Neural progenitor cell (in vitro differentiated cells): Measurements from ENCODE around the gene SP1. TPM values are rescaled to one million over a fixed set of nuclear protein-coding genes. Genes with fewer than 3 reads are reported as not detected.
"Not testable (repeated sequence)": the region's sequence is repeated elsewhere in the genome, so short reads cannot be mapped to it uniquely, and the experiment has no call there.

ENCODE experiments used
- DNase-seq: peaks from one replicate; pipeline ENCODE4 v3.0.0-alpha.2; 2016; ENCODE audit warnings: low spot score
- H2AFZ ChIP-seq: fragments of 200-600 bp; sonication (generic); replicated peaks from 2 replicates; pipeline ENCODE4 v1.6.1; 2016; ENCODE audit warnings: antibody characterized with exemption
- H3F3A ChIP-seq: fragments of 200-600 bp; sonication (generic); 2 replicates; pipeline ENCODE4 v1.6.1; 2016; ENCODE audit warnings: antibody characterized with exemption, low read depth
- H3K27ac ChIP-seq: fragments of 200-600 bp; sonication (generic); 2 replicates; pipeline ENCODE4 v1.5.1; 2016; ENCODE audit warnings: mild to moderate bottlenecking
- H3K27me3 ChIP-seq: fragments of 200-600 bp; sonication (generic); 2 replicates; pipeline ENCODE4 v1.6.1; 2016; ENCODE audit warnings: mild to moderate bottlenecking, moderate library complexity
- H3K36me3 ChIP-seq: fragments of 200-600 bp; sonication (generic); 2 replicates; pipeline ENCODE4 v1.5.1; 2016
- H3K4me1 ChIP-seq: fragments of 200-600 bp; sonication (generic); 2 replicates; pipeline ENCODE4 v1.6.1; 2016; ENCODE audit warnings: mixed run types
- H3K4me2 ChIP-seq: fragments of 200-600 bp; sonication (generic); 2 replicates; pipeline ENCODE4 v1.6.1; 2016
- H3K4me3 ChIP-seq: fragments of 200-600 bp; sonication (generic); 2 replicates; pipeline ENCODE4 v1.5.1; 2016
- H3K79me2 ChIP-seq: fragments of 200-600 bp; sonication (generic); 2 replicates; pipeline ENCODE4 v1.6.1; 2016; ENCODE audit warnings: low read depth
- H3K9ac ChIP-seq: fragments of 200-600 bp; sonication (generic); 2 replicates; pipeline ENCODE4 v1.6.1; 2016
- H3K9me3 ChIP-seq: fragments of 200-600 bp; sonication (generic); 2 replicates; pipeline ENCODE4 v1.5.1; 2016; ENCODE audit warnings: low read depth
- H4K20me1 ChIP-seq: fragments of 200-600 bp; sonication (generic); 2 replicates; pipeline ENCODE4 v1.6.1; 2016; ENCODE audit warnings: low read depth
- H3K27ac Mint-ChIP-seq: 3 replicates; pipeline ENCODE4 v1.8.0; 2021; ENCODE audit warnings: mixed read lengths
- H3K27me3 Mint-ChIP-seq: 2 replicates; pipeline ENCODE4 v1.8.0; 2022; ENCODE audit warnings: low read depth, mild to moderate bottlenecking, inconsistent platforms, moderate library complexity, mixed read lengths; ENCODE audit not compliant: insufficient read depth
- H3K36me3 Mint-ChIP-seq: 3 replicates; pipeline ENCODE4 v1.8.0; 2021; ENCODE audit warnings: mixed read lengths
- H3K4me1 Mint-ChIP-seq: 3 replicates; pipeline ENCODE4 v1.8.0; 2021; ENCODE audit warnings: mixed read lengths
- H3K4me3 Mint-ChIP-seq: 3 replicates; pipeline ENCODE4 v1.8.0; 2021; ENCODE audit warnings: mild to moderate bottlenecking, moderate library complexity, mixed read lengths
- H3K9me3 Mint-ChIP-seq: 3 replicates; pipeline ENCODE4 v1.8.0; 2020; ENCODE audit warnings: mixed read lengths
- EZH2 ChIP-seq: fragments of 200-600 bp; sonication (generic); IDR thresholded peaks from 2 replicates; pipeline ENCODE4 v1.6.1; 2017; ENCODE audit warnings: antibody characterized with exemption, mild to moderate bottlenecking, moderate library complexity
- EZH2phosphoT487 ChIP-seq: fragments of 200-600 bp; sonication (generic); IDR thresholded peaks from 2 replicates; pipeline ENCODE4 v1.6.1; 2017; ENCODE audit warnings: antibody characterized with exemption
- total RNA-seq: library from RNA; depleted of rRNA; stranded (reverse); fragments of >200 nt; gene quantifications from 2 replicates; pipeline ENCODE4 v1.2.3, GENCODE V29; 2015; ENCODE audit warnings: low replicate concordance
- TF ChIP-seq, protein P1 (sequence below): fragments of 200-600 bp; sonication (generic); IDR thresholded peaks from 2 replicates; pipeline ENCODE4 v1.5.1; 2017; ENCODE audit warnings: antibody characterized with exemption, mild to moderate bottlenecking

The SP1 gene
- total RNA-seq, 1 donor from 2014 or later: 67.8 TPM

DNA sequence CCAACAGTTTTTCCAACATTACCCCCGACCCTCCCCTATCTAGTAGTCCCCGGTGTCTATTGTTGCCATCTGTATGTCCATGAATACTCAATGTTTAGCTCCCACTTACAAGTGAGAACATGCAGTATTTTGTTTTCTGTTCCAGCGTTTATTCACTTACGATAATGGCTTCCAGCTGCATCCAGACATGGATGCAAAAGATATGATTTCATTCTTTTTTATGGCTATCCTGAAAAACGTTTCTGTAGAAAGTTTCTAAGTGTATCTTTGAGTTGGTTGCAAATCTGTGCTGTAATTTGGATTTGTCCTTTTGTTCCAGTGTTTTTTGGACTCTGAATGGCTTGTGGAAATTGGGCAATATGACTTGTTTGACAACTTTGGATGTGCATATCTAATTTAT, 11.7 kb downstream of the SP1 start:
- Histone ChIP-seq H3K9ac (no peak overlapping the region), H3K27ac (no peak overlapping the region), H3K4me2 (no peak overlapping the region), H3K36me3 (no peaks in the 10 kb centered on the region), H2AFZ (no peak overlapping the region), H3K27me3 (no peaks in the 10 kb centered on the region), H3K9me3 (no peaks in the 10 kb centered on the region), H3K4me3 (no peak overlapping the region), H4K20me1 (peaks cover 57% of the 10 kb centered on the region), H3K79me2 (peaks cover 94% of the 10 kb centered on the region), H3K4me1 (peaks cover 9% of the 10 kb centered on the region), H3F3A (peaks cover 1% of the 10 kb centered on the region)
- no peaks in the 10 kb centered on the region for H3K9me3 Mint-ChIP-seq
- peaks cover 21% of the 10 kb centered on the region for H3K36me3 Mint-ChIP-seq
- no peak overlapping the region for H3K27ac Mint-ChIP-seq
- no peak for DNase-seq
- no peak for TF ChIP-seq EZH2
- TF ChIP-seq, protein P1, sequence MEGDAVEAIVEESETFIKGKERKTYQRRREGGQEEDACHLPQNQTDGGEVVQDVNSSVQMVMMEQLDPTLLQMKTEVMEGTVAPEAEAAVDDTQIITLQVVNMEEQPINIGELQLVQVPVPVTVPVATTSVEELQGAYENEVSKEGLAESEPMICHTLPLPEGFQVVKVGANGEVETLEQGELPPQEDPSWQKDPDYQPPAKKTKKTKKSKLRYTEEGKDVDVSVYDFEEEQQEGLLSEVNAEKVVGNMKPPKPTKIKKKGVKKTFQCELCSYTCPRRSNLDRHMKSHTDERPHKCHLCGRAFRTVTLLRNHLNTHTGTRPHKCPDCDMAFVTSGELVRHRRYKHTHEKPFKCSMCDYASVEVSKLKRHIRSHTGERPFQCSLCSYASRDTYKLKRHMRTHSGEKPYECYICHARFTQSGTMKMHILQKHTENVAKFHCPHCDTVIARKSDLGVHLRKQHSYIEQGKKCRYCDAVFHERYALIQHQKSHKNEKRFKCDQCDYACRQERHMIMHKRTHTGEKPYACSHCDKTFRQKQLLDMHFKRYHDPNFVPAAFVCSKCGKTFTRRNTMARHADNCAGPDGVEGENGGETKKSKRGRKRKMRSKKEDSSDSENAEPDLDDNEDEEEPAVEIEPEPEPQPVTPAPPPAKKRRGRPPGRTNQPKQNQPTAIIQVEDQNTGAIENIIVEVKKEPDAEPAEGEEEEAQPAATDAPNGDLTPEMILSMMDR: no peak
- no peak for TF ChIP-seq EZH2phosphoT487
- H3K4me3 Mint-ChIP-seq: no peak overlapping the region
- H3K4me1 Mint-ChIP-seq: peaks cover 21% of the 10 kb centered on the region
- peaks cover 3% of the 10 kb centered on the region for H3K27me3 Mint-ChIP-seq

DNA sequence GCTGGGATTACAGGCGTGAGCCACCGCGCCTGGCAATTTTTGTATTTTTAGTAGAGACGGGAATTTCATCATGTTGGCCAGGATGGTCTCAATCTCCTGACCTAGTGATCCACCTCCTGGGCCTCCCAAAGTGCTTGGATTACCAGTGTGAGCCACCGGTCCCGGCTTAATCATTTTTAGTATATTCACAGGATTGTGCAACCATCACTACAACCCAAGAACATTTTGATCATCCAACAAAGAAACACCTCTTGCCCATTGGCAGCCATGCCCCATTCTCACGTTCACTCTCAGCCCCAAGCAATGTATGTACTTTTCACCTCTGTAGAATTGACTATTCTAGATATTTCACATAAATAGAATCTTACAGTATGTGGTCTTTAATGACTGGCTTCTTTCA, 19.9 kb downstream of the SP1 start:
- no peaks in the 10 kb centered on the region for H3K27me3 ChIP-seq
- DNase-seq: no peak
- Mint-ChIP-seq H3K9me3 (no peaks in the 10 kb centered on the region), H3K36me3 (peaks cover 17% of the 10 kb centered on the region), H3K27me3 (no peaks in the 10 kb centered on the region), H3K4me3 (no peak overlapping the region), H3K27ac (no peak overlapping the region), H3K4me1 (no peaks in the 10 kb centered on the region)
- H3K9ac ChIP-seq: no peak overlapping the region
- peaks cover 97% of the 10 kb centered on the region for H3K79me2 ChIP-seq
- H3K4me2 ChIP-seq: no peak overlapping the region
- H2AFZ ChIP-seq: no peak overlapping the region
- no peaks in the 10 kb centered on the region for H3K4me1 ChIP-seq
- no peaks in the 10 kb centered on the region for H3F3A ChIP-seq
- peaks cover 23% of the 10 kb centered on the region for H4K20me1 ChIP-seq
- H3K36me3 ChIP-seq: peaks cover 7% of the 10 kb centered on the region
- no peaks in the 10 kb centered on the region for H3K9me3 ChIP-seq
- H3K27ac ChIP-seq: no peak overlapping the region
- TF ChIP-seq EZH2phosphoT487 (no peak), EZH2 (no peak)
- TF ChIP-seq, protein P1: no peak
- H3K4me3 ChIP-seq: no peak overlapping the region

DNA sequence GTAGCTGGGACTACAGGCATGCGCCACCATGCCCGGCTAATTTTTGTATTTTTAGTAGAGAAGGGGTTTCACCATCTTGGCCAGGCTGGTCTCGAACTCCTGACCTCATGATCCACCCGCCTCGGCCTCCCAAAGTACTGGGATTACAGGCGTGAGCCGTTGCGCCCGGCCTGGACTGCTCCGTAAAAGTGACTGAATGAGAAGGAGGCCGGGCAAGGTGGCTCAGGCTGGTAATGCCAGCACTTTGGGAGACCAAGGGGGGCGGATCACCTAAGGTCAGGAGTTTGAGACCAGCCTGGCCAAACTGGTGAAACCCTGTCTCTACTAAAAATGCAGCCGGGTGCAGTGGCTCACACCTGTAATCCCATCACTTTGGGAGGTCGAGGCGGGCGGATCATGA, 22.4 kb downstream of the SP1 start:
- not testable (repeated sequence) for H3K4me3 Mint-ChIP-seq, H3K9ac ChIP-seq, DNase-seq, H3K27ac ChIP-seq, H3K4me2 ChIP-seq, H3K4me3 ChIP-seq, H3K27ac Mint-ChIP-seq, H3F3A ChIP-seq, H3K9me3 Mint-ChIP-seq, H3K9me3 ChIP-seq, H3K4me1 Mint-ChIP-seq, H3K36me3 ChIP-seq, H3K4me1 ChIP-seq, H3K27me3 Mint-ChIP-seq, H2AFZ ChIP-seq, H3K27me3 ChIP-seq
- H3K36me3 Mint-ChIP-seq: peaks cover 19% of the 10 kb centered on the region
- Histone ChIP-seq H3K79me2 (peaks cover 73% of the 10 kb centered on the region), H4K20me1 (peaks cover 19% of the 10 kb centered on the region)

DNA sequence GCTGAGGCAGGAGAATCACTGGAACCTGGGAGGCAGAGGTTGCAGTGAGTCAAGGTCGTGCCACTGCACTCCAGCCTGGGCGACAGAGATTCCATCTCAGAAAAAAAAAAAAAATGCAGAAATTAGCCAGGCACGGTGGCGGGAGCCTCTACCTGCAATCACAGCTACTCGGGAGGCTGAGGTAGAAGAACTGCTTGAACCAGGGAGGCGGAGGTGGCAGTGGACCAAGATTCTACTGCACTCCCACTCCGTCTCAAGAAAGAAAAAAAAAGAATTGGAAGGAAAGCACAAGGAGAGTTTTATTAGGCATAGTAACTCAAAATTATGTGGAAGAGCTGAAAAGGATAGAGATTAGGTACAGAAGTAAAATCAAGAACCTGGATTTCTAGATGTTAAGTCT, 22.9 kb downstream of the SP1 start:
- Mint-ChIP-seq H3K4me3 (no peak overlapping the region), H3K9me3 (no peaks in the 10 kb centered on the region), H3K36me3 (peaks cover 18% of the 10 kb centered on the region), H3K27me3 (no peaks in the 10 kb centered on the region), H3K27ac (no peak overlapping the region), H3K4me1 (no peaks in the 10 kb centered on the region)
- Histone ChIP-seq H3K9me3 (no peaks in the 10 kb centered on the region), H3K9ac (no peak overlapping the region), H3F3A (no peaks in the 10 kb centered on the region), H3K4me1 (no peaks in the 10 kb centered on the region), H2AFZ (no peak overlapping the region), H3K36me3 (peaks cover 7% of the 10 kb centered on the region), H4K20me1 (peaks cover 19% of the 10 kb centered on the region), H3K79me2 (peaks cover 68% of the 10 kb centered on the region), H3K27ac (no peak overlapping the region), H3K4me2 (no peak overlapping the region), H3K27me3 (no peaks in the 10 kb centered on the region), H3K4me3 (no peak overlapping the region)
- TF ChIP-seq, protein P1: no peak
- no peak for TF ChIP-seq EZH2
- no peak for TF ChIP-seq EZH2phosphoT487
- no peak for DNase-seq
